HepG2 (cell line): ENCODE results near the gene FLYWCH1. TPM values are rescaled to one million over a fixed set of nuclear protein-coding genes. Genes with fewer than 3 reads are reported as not detected.

Experiments used
- BCL6 ChIP-seq: IDR thresholded peaks from 2 replicates; pipeline ENCODE4 v1.6.1; 2016; ENCODE audit warnings: missing genetic modification reagents, missing compliant biosample characterization
- BRD4 ChIP-seq: sonication (generic); formaldehyde crosslinking; IDR thresholded peaks from 2 replicates; pipeline ENCODE4 v1.4.0; 2020; ENCODE audit warnings: missing genetic modification reagents
- ESRRA ChIP-seq: sonication (generic); formaldehyde crosslinking; IDR thresholded peaks from 2 replicates; pipeline ENCODE4 v1.5.1; 2020; ENCODE audit warnings: mild to moderate bottlenecking, low read depth, missing genetic modification reagents
- FOXK2 ChIP-seq: fragments of 450-650 bp; IDR thresholded peaks from 2 replicates; pipeline ENCODE4 v1.6.1; 2016
- MBNL3 ChIP-seq: fragments of 250-450 bp; sonication (Bioruptor Pico); conservative IDR thresholded peaks from 2 replicates; pipeline ENCODE4 v1.8.0; 2022; ENCODE audit warnings: mild to moderate bottlenecking, inconsistent platforms
- NR1H2 ChIP-seq: sonication (generic); formaldehyde crosslinking; IDR thresholded peaks from 2 replicates; pipeline ENCODE4 v1.8.1; 2022; ENCODE audit warnings: low read depth, missing genetic modification reagents, borderline replicate concordance
- PBX3 ChIP-seq: sonication (generic); formaldehyde crosslinking; IDR thresholded peaks from 2 replicates; pipeline ENCODE4 v1.8.1; 2023; ENCODE audit warnings: missing genetic modification reagents, inconsistent platforms, borderline replicate concordance
- SKI ChIP-seq: fragments of 450-650 bp; IDR thresholded peaks from one replicate; pipeline ENCODE4 v1.6.1; 2018; ENCODE audit warnings: mild to moderate bottlenecking; ENCODE audit not compliant: partially characterized antibody
- SP1 ChIP-seq, 2 experiments: fragments of 450-650 bp in 1 of 2; sonication (generic) in 1 of 2; formaldehyde crosslinking in 1 of 2; IDR thresholded peaks; 2 replicates each; pipeline versions ENCODE4 v1.4.0 to v1.6.1; 2016 to 2020; ENCODE audit warnings: missing genetic modification reagents in 1 of 2
- U2AF2 ChIP-seq: fragments of 200-400 bp; formaldehyde crosslinking; IDR thresholded peaks from 2 replicates; pipeline ENCODE4 v1.6.1; 2017; ENCODE audit warnings: low read depth, mild to moderate bottlenecking, low read length
- ZBTB20 ChIP-seq: sonication (generic); formaldehyde crosslinking; IDR thresholded peaks from 2 replicates; pipeline ENCODE4 v1.8.1; 2023; ENCODE audit warnings: missing genetic modification reagents, low read depth, mild to moderate bottlenecking, borderline replicate concordance
- ZNF136 ChIP-seq: sonication (generic); formaldehyde crosslinking; IDR thresholded peaks from 2 replicates; pipeline ENCODE4 v1.8.1; 2022; ENCODE audit warnings: low read depth, mild to moderate bottlenecking, moderate library complexity, missing genetic modification reagents
- ZNF143 ChIP-seq: sonication (generic); formaldehyde crosslinking; IDR thresholded peaks from 2 replicates; pipeline ENCODE4 v1.4.0; 2020; ENCODE audit warnings: missing genetic modification reagents
- ZNF333 ChIP-seq: sonication (generic); formaldehyde crosslinking; IDR thresholded peaks from 2 replicates; pipeline ENCODE4 v1.4.0; 2020; ENCODE audit warnings: mild to moderate bottlenecking, missing genetic modification reagents, borderline replicate concordance
- ZNF513 ChIP-seq: sonication (generic); formaldehyde crosslinking; conservative IDR thresholded peaks from 2 replicates; pipeline ENCODE4 v1.5.0; 2020; ENCODE audit warnings: missing genetic modification reagents
- ZNF775 ChIP-seq: sonication (generic); formaldehyde crosslinking; IDR thresholded peaks from 2 replicates; pipeline ENCODE4 v1.4.0; 2020; ENCODE audit warnings: missing genetic modification reagents, mild to moderate bottlenecking, moderate library complexity, borderline replicate concordance
- polyA plus RNA-seq, 8 experiments: library from polyadenylated mRNA; depleted of rRNA in 3 of 8; stranded (reverse) in 7 of 8; unstranded in 1 of 8; fragments of >200 nt; fragmentation: Illumina TruSeq in 4 of 8; extraction: Trizol in 4 of 8; gene quantifications; 2 replicates each; pipeline versions ENCODE4 v1.2.1 to v1.2.3, GENCODE V29; 2011 to 2016; ENCODE audit warnings: low read depth in 4 of 8, missing spikeins in 1 of 8, mixed read lengths in 1 of 8; ENCODE audit not compliant: insufficient read depth in 1 of 8
- total RNA-seq, 5 experiments: library from RNA; depleted of rRNA; stranded (reverse); fragments of >200 nt; fragmentation: Illumina TruSeq; extraction: Trizol; gene quantifications; 2 replicates each; pipeline ENCODE4 v1.2.3, GENCODE V29; 2016; ENCODE audit warnings: low read depth in 1 of 5
- TF ChIP-seq, protein P1 (sequence below): sonication (generic); formaldehyde crosslinking; IDR thresholded peaks from 2 replicates; pipeline ENCODE4 v1.4.0; 2020; ENCODE audit warnings: missing genetic modification reagents
- TF ChIP-seq, protein P2 (sequence below): sonication (generic); formaldehyde crosslinking; IDR thresholded peaks from 2 replicates; pipeline ENCODE4 v1.8.0; 2022; ENCODE audit warnings: missing genetic modification reagents, low read depth, mild to moderate bottlenecking, borderline replicate concordance
- TF ChIP-seq, protein P3 (sequence below): sonication (generic); formaldehyde crosslinking; conservative IDR thresholded peaks from 2 replicates; pipeline ENCODE4 v1.4.0; 2020; ENCODE audit warnings: mild to moderate bottlenecking, missing genetic modification reagents, moderate library complexity

FLYWCH1 gene
- total and polyA plus RNA-seq, 2 of the 13 experiments (the other 11 are each of a cell fraction or from before 2014, with no cell fraction given), result 7.3 to 12.4 TPM

DNA sequence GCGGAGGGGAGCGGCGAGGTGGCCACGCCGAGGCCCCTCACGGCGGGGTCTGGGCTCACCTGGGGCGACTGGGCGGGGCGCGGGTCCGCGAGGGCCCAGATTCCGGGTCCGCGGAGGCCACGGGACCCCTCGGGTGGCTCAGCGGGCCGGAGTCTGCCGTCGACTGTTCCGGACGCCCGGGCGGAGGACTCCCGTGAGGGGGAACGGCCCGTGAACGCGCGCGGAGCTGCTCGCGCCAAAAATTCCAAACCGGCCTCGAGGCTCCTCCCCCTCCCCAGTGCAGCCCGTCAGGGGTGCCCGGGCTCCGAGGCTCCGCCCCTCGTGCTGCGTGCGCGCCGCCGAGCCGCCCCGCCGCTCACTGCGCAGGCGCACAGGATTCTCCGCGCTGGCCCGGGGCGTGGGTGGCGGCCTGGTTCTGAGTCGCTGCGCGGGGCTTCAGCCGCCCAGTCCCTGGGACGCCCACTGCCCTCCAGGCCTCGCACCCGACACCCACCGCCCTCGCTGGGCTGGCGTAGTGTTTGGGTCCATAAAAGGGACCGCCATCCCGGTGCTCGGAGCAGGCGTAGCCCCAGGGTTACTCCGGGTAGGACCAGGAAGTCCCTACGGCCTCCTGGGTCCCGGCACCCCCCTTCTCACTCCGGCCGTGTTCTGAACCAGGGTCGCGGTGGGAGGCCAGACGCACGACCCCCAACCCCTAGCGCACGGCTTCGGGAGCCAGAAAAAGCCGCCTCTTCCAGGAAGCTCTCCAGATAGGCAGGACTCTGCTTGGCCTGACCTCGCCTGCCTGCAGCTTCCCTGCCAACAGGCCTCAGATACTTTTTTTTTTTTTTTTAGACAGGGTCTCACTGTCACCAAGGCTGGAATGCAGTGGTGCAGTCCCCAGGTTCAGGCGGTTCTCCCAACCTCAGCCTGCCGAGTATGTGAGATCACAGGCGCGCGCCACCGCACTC is 68.8 kb downstream of the FLYWCH1 start, which contains the start of gene PKMYT1 (continued):
- TF ChIP-seq U2AF2, result no peak
- 0 out of 2 replicates have a peak, but pooled peaks have one; percentile 47 for TF ChIP-seq ESRRA
- TF ChIP-seq FOXK2, result no peak
- no peak for TF ChIP-seq ZNF775
- TF ChIP-seq MBNL3 (CRISPR knock-in tag), result no peak
- TF ChIP-seq, protein P1, sequence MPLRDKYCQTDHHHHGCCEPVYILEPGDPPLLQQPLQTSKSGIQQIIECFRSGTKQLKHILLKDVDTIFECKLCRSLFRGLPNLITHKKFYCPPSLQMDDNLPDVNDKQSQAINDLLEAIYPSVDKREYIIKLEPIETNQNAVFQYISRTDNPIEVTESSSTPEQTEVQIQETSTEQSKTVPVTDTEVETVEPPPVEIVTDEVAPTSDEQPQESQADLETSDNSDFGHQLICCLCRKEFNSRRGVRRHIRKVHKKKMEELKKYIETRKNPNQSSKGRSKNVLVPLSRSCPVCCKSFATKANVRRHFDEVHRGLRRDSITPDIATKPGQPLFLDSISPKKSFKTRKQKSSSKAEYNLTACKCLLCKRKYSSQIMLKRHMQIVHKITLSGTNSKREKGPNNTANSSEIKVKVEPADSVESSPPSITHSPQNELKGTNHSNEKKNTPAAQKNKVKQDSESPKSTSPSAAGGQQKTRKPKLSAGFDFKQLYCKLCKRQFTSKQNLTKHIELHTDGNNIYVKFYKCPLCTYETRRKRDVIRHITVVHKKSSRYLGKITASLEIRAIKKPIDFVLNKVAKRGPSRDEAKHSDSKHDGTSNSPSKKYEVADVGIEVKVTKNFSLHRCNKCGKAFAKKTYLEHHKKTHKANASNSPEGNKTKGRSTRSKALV (CRISPR knock-in tag), result peak; percentile 13; the same call in 1 of the 2 replicates
- TF ChIP-seq, protein P2, sequence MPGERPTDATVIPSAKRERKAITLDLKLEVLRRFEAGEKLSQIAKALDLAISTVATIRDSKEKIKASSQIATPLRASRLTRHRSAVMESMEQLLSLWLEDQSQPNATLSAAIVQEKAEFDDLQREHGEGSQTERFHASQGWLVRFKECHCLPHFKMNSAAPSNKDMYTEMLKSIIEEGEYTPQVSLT (CRISPR knock-in tag), result no peak
- no peak for TF ChIP-seq SP1 (IDR thresholded peaks at IDR 0.05)
- TF ChIP-seq SP1 (CRISPR knock-in tag; IDR thresholded peaks at IDR 0.05), result peak; percentile 35; the same call in 1 of the 2 replicates
- no peak for TF ChIP-seq BCL6 (CRISPR knock-in tag)
- TF ChIP-seq, protein P3, sequence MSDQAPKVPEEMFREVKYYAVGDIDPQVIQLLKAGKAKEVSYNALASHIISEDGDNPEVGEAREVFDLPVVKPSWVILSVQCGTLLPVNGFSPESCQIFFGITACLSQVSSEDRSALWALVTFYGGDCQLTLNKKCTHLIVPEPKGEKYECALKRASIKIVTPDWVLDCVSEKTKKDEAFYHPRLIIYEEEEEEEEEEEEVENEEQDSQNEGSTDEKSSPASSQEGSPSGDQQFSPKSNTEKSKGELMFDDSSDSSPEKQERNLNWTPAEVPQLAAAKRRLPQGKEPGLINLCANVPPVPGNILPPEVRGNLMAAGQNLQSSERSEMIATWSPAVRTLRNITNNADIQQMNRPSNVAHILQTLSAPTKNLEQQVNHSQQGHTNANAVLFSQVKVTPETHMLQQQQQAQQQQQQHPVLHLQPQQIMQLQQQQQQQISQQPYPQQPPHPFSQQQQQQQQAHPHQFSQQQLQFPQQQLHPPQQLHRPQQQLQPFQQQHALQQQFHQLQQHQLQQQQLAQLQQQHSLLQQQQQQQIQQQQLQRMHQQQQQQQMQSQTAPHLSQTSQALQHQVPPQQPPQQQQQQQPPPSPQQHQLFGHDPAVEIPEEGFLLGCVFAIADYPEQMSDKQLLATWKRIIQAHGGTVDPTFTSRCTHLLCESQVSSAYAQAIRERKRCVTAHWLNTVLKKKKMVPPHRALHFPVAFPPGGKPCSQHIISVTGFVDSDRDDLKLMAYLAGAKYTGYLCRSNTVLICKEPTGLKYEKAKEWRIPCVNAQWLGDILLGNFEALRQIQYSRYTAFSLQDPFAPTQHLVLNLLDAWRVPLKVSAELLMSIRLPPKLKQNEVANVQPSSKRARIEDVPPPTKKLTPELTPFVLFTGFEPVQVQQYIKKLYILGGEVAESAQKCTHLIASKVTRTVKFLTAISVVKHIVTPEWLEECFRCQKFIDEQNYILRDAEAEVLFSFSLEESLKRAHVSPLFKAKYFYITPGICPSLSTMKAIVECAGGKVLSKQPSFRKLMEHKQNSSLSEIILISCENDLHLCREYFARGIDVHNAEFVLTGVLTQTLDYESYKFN (CRISPR knock-in tag), result 0 out of 2 replicates have a peak, but pooled peaks have one; percentile 20
- no peak for TF ChIP-seq ZBTB20 (CRISPR knock-in tag)
- TF ChIP-seq ZNF513 (CRISPR knock-in tag), result no peak
- TF ChIP-seq ZNF333, result 0 out of 2 replicates have a peak, but pooled peaks have one; percentile 67
- TF ChIP-seq ZNF143 (CRISPR knock-in tag), result peak; percentile 44; the same call in 1 of the 2 replicates
- TF ChIP-seq PBX3, result no peak
- no peak for TF ChIP-seq ZNF136 (CRISPR knock-in tag)
- TF ChIP-seq NR1H2 (CRISPR knock-in tag), result no peak
- TF ChIP-seq SKI, result no peak
- peak; percentile 88 for TF ChIP-seq BRD4 (CRISPR knock-in tag)
